Fibroblast of peridontal ligament (primary cell): Measurements from ENCODE around the gene PTPRT.

Source experiments
- DNase-seq: peaks from one replicate; pipeline ENCODE4 v3.0.0-alpha.2; 2010; ENCODE audit errors: extremely low read depth

Gene PTPRT

GRCh38 chr20:42634156-42634555 is 555.5 kb downstream of the PTPRT start:
- no peak for DNase-seq

GRCh38 chr20:42628683-42629082 is 561.0 kb downstream of the PTPRT start:
- no peak for DNase-seq

DNA sequence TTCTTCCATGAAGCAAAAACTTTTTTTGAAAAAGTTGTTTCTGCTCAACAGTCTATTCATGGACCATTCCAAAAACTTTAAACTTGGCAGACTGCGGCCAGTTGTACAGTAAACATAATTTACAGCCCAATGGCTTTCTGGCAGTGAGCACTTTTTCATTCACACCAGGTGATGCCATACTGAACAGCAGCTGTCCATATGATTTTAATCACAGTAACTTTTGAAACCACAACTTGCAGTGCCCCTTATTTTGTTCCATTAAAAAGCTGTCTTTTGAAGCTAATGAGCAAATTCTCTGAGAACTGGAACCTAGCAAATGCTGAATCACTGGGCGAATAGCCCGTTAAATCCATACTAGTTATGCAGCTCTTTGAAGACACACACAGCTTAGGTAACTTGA is 576.6 kb downstream of the PTPRT start:
- no peak for DNase-seq

DNA sequence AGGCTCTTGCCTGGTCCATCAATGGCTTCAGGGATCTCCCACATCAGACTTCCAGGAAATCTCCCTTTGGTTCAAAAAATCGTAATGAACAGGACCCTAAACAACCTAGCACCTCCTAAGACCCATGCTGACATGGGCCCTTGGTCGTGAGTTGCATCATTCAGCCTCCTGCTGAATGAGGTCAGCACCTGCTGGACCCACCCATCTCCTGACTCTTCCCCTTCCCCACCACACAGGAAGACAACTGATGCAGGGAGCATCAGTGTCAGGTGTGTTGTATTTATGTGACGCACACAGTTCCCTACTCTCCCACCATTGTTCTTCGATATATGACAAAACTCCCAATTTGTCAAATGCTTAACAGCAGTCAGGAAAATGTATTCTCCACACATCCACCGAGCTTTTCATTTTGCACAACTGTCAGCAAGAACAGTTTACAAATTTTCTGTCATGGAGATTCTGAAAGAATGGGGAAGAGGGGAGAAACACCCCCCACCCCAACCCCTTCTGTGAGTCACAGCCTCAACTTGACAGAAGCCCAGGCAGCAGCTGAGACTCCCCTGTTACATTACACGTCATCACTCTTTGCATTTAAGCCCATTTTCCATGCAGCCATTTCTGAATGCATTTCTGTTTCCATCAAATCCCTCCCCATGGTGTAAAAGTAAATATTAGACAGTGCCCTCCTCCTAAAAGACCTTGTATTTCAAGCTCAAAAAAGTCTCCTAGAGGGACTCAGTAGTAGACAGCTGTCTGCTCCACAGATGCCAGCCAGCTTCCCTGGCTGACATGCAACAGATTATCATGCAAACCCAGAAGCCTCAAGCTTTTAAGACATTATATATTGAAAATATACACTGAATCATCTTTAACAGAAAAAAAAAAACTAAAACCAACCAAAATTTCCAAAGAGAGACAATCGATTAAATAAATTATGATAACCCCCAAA is 577.5 kb downstream of the PTPRT start:
- no peak for DNase-seq

- no peak for DNase-seq
Measured at GRCh38 chr20:42611423-42611822, 578.3 kb downstream of the PTPRT start.

DNA sequence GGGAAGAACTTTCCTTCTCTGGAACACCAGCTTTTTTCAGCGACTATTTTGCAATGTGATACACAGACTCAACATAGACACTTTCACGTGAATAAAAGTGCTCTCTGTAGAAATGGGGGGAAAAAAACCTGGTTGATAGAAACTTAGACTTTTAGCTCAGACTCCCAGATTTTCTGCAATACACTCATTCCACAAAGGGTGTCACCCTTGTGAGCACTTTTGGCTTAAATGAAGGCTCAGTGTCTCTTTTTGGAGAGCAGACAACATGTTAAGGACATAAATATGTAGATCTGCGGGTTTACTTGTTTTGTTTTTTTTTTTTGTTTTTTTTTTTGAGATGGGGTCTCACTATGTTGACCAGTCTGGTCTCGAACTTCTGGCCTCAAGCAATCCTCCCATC is 579.6 kb downstream of the PTPRT start:
- no peak for DNase-seq

GRCh38 chr20:42609618-42610017 is 580.1 kb downstream of the PTPRT start:
- no peak for DNase-seq

DNA sequence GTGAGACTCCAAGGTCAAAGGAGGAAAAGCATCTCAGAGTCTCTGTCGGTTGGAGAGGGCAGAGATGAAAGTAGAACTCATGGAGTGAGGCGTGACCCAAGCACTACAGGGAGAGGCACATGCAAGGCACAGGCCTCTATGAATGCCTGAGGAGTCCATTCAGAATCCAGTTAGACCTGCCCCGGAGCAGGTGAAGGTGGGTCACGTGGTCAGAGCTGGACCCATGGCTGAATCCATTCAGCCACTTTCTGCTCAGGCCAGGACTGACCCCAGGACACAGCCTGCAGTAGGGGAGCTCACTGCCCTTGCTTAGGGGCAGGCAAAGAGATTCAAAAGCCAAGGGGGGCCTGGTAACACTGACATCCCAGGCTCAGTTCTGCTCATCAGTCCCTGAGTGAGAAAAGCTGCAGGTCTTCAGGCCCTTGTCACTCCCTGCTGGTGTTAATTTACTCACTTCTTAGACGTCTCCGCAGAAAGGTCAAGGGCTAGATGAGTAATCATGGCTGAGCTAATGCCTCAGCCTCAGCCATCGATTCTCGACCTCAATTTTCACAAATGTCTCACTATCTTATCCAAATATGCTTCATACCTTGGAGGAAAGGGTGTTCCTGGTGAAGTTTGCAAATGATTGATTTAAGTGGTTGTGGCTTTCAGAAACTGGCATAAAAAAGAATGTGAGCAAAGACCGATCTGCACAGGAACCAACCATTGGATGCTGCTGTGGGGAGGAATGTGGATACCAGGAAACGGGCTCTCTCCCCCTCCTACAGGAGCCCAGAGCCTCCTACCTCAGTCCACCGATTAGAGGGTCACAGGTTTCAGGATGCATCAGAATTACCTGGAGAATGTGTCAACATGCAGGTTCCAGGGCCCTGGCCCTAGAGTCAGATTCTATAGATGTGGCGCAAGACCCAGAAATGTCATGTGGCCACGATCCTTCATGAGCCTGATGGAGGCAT is 584.4 kb downstream of the PTPRT start:
- DNase-seq = no peak

DNA sequence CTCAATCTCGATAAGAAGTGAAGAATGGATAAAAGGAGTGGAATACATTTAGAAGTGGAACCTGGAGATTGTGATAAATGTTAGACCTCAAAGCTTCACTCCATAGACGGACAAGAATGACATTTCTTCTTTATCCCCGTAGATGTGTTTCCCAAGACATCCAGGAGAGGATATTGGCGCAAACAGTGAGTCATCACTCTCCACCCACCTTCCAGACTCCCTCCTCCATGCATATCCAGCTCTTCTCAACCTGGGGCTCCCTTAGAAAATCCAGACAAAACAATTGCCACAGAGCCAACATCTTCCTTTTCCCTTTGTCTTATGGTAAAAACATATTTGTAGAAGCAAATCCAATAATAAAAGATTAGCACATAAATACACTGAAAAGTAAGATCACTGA is 586.1 kb downstream of the PTPRT start:
- DNase-seq = no peak

GRCh38 chr20:42598581-42598980 is 591.1 kb downstream of the PTPRT start:
- DNase-seq = no peak

DNA sequence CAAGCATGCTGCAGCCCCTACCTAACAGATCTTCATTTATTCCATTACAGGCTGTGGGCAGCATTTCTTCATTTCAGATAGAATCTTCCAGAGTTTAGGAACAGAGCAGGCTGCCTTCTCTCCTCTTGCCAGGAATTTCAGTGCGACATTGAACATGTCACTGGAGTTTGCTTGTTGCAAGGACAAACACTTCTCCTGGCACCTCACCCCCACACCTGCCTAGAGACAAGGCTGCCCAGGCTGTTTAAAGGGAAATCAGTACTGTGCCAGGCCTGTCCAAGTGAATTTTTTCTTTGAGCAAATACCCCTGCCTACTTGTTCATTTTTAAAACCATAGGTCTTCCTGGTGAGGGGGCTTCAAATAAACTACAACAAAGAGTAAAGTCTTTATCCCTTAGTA is 594.1 kb downstream of the PTPRT start:
- DNase-seq = no peak

GRCh38 chr20:42594659-42595058 is 595.0 kb downstream of the PTPRT start:
- DNase-seq = no peak

- DNase-seq = no peak
Measured at GRCh38 chr20:42594011-42594410, 595.7 kb downstream of the PTPRT start.

DNA sequence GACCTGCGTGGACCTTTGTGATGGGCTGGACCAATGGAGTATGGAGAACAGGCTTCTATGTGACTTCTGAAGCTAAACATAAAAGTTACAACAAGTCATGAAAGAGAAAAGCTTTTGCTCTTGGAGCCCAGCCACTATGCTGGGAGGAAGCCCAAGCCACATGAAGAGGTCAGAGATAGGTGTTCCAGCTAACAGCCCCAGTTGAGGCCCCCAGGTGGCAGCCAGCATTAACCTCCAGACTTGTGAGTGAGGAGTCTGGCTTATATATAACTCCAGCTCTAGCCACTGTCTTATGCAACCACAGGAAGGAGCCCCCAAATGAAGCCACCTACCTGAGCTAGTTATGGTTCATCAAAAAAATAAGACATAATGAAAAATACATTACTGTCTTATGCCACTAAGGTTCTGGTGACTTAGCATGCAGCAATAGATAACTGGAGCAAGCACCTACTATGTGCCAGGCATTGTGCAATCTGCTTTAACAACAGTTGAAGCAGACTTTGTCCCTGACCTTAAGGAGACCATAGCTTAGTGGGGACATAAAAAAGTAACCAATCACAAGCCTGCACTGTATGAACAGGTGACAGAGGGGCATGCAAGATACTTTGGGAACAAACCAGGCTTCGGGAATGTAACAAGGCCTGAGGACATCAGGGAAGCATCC is 599.6 kb downstream of the PTPRT start:
- no peak for DNase-seq

GRCh38 chr20:42588847-42589246 is 600.9 kb downstream of the PTPRT start:
- DNase-seq = no peak

DNA sequence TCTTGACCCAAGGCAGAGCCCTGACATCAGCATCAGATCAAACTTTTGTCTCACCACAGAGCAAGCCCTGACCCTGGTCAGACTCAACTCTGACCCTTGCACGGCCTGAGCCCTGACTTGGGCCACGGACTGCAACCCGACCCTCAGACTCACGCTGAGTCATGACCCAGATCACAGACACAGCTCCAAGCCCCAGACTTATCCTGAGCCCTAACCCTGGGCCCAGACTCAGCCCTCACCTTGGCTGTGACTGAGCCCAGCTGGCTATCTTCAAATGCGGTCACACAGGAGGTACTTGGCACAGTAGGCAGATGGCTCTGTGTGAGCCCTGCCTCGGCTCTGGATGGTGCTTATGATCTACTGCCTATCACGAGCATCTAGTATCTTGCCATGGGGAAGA is 602.3 kb downstream of the PTPRT start:
- no peak for DNase-seq

GRCh38 chr20:42581311-42581710 is 608.4 kb downstream of the PTPRT start:
- no peak for DNase-seq

DNA sequence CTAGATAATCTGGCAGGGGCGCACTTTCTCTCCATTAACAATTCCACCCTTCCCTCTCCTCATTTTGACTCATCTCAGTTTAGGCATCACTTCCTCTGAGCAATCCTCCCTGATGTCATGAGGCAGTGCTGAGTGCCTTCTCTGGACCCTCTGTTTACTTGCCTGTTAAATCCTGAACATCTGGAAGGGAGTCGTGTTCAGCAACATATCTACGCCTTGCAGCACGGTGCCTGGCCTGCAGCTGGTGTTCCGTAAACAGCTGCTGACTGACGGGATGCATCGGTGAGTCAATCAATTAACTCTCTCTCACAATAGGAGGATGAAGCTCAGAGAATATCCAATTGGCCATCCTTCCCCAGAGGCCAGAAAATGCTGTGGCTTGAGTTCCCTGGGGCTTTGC is 613.5 kb downstream of the PTPRT start:
- no peak for DNase-seq

DNA sequence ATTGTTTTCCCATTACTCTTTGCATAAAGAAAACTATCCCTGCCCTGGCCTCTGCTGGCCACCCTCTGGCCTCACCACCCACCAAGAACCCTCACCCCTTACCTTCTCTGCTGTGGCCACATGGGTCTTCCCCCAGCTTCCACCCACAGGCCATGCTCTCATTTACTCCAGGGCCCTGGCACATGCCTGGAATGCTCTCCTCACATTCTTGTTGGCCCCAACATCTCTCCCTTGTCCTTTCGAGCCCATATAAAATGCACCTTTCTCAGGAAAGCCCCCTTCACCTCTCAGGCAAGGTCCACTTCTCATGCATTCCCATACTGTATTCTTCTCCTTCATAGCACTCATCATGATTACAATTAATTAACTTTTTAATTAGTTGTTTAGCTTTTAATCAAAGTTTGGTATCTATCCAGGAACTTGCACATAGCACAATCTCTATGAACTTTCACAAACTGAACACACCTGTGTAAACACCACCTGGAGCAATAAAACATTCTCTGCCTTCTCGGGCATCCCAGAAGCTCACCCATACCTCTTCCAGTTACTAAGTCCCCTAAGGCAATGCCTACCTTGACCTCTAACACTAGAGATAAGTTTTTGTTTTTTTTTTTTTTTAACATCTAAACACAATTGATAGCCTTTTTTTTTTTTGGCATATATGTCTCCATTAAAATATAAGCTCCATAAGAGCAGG is 617.2 kb downstream of the PTPRT start:
- no peak for DNase-seq

DNA sequence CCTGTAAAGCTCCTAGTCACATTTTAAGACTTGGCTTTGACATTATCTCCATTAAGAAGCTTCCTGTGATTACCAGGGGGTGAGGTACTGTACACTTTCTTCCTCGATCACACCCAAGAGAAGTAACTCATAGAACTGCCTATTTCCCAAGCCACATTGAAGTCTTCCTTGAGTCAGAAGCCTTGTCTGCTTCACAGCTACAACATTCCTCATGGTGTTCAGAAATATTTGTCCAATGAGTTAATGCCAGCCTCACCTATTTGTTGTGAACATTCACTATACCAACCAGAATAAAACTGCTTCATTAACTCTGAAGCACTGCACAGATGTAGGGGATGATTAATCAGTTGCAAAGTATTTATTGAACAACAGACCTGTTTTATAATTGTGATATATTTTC is 622.3 kb downstream of the PTPRT start:
- DNase-seq = no peak

DNA sequence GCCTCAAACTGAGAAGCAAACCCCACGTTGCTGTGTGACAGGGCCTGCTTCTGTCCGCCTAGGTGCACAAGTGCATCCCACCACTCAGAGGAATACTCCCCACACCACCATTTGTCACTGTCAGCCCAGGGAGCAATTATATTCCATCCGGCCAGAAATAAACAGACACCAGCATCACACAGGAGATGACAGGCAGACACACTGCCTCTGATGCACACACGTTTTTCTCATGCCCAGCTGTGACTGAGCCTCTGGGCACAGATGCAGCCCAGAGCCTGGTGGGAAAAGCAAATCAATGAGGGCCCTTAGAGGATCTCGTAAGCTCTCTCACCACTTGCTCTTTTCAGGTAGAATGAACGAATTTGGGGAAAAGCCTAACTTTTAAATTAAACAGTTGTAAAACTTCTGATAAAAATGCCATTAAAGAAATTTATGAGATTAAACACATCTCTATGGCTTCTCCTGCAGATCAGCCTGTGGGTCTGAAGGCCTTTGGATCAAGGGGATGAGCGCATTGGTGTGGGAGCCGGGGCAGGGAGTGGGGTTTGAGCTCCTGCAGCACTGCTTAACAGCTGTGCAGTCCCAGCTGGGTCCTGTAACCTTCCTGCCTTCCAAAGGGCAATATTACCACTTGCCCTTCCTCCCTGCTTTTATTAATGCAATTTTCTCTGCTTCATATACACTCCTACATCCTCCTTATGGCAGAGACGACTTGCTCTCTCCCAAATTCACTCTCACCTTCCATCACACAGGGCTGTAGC is 624.3 kb downstream of the PTPRT start:
- DNase-seq = no peak
